Epithelial cell of esophagus (primary cell): Measurements from ENCODE around the gene ANO7.

Experiments used
- DNase-seq: peaks from one replicate; pipeline ENCODE4 v3.0.0; 2010; ENCODE audit warnings: low read depth
- H3K4me3 ChIP-seq: 2 replicates; pipeline ENCODE4 v1.5.1; 2011; ENCODE audit warnings: mild to moderate bottlenecking, low read length, control low read depth
- TF ChIP-seq, protein P1 (sequence below): IDR thresholded peaks from 2 replicates; pipeline ENCODE4 v1.5.1; 2011; ENCODE audit warnings: low read depth, mild to moderate bottlenecking, low read length, control low read depth, inconsistent platforms; ENCODE audit not compliant: insufficient read depth; ENCODE audit errors: missing control alignments

ANO7 gene

GRCh38 chr2:241149925-241150659 lies 38.4 kb upstream of the ANO7 start, which contains the start of gene PPP1R7:
PPP1R7 (plus strand) TSS chr2:241150467; CDS start chr2:241150496, 29 bp downstream.
- peak; percentile 98 for DNase-seq
- TF ChIP-seq, protein P1, sequence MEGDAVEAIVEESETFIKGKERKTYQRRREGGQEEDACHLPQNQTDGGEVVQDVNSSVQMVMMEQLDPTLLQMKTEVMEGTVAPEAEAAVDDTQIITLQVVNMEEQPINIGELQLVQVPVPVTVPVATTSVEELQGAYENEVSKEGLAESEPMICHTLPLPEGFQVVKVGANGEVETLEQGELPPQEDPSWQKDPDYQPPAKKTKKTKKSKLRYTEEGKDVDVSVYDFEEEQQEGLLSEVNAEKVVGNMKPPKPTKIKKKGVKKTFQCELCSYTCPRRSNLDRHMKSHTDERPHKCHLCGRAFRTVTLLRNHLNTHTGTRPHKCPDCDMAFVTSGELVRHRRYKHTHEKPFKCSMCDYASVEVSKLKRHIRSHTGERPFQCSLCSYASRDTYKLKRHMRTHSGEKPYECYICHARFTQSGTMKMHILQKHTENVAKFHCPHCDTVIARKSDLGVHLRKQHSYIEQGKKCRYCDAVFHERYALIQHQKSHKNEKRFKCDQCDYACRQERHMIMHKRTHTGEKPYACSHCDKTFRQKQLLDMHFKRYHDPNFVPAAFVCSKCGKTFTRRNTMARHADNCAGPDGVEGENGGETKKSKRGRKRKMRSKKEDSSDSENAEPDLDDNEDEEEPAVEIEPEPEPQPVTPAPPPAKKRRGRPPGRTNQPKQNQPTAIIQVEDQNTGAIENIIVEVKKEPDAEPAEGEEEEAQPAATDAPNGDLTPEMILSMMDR = no peak
- peak within 1 kb of the TSS; percentile 75 for H3K4me3 ChIP-seq

DNA sequence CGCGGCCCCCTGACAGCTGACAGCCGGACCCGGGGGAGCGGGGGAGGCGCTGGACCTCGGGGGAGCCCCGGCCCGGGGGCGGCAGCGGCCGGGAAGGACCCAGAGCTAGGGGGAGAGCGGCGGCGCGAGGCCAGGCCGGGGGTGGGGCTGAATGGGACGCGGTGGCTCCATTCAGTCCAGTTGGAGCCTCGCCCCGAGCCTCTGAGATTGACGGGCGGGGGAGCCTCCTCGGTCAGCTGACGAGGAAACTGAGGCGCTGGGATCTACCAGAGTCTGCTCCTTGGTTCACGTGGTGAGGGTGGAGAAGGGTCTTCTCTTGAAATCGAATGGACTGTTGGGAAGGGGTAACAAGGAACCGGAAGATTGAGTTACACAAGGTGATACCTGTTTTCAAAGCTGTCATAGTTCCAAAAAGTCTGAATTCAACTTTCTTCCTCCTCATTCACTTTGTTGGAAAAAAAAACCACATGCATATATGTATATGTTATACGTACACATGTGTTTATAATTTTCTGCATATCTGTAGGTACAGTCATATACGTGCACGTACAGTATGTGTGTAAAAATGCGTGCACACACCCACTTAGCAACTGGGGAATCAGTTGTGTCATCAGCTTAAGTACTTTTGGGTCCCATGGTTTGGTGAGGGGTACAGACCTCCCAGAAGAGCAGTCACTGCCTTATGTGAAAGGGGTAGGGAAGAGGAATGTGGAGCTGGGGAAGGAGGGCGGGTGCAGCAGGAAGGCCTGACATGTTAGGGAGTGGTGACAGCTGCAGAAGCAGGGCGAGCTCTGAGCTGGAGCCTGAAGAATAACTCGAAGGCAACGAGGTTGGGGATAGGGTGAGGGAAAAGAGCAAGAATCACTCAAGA lies 37.6 kb upstream of the ANO7 start:
- DNase-seq = peak; percentile 27
- TF ChIP-seq, protein P1 = no peak
- H3K4me3 ChIP-seq = peak overlapping the region; percentile 75

DNA sequence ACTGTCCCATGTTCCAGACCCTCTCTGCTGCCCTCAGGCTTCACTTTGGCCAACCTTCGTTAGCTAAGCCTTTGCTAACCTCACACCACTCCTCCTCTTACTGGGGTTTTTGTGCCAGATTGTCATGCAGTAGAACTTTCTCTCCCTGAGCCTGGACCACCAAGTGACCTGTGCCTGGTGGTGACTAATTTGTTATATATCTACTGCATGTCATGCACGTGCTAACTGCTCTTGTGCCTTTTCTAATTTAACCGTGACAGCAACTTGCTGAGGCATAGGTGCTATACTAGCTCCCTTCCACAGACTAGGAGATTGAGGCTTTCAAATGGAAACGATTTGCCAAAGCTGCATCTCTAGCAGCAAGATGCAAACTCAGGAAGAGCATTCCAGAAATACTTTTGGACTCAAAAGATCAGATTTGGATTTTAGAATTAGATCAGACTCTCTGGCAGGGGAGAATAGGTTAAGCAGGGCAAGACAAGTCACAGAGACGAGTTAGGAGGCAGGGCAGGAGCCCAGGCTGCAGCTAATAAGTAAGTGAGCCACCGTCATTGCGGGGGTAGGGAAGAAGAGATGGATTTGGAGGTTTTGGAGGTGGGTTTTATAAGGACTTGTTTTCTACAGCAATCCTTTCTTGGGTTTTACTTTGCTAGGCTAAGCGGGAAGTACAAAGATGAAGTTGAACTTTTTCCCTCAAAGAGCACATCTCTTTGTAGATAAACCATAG lies 36.4 kb upstream of the ANO7 start:
- no peak overlapping the region for H3K4me3 ChIP-seq
- DNase-seq = no peak
- TF ChIP-seq, protein P1 = no peak

DNA sequence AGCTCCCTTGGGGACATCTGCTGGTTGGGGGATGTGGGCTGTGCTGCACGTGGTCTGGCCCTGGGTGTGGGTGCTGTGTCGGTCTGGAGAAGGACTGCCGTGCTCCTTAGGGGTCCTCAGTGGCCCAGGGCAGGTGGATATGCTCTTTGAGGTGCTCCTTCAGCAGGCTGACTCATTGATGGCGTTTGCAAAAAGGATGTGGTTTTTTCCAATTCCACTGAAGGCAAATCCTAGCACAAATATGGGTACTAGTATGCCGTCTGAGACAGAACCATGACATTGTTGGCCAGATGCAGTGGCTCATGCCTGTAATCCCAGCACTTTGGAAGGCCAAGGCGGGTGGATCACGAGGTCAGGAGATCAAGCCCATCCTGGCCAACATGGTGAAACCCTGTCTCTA lies 34.9 kb upstream of the ANO7 start:
- H3K4me3 ChIP-seq = no peak overlapping the region
- TF ChIP-seq, protein P1 = no peak
- no peak for DNase-seq

GRCh38 chr2:241154915-241155314 lies 33.6 kb upstream of the ANO7 start:
- H3K4me3 ChIP-seq = no peak overlapping the region
- TF ChIP-seq, protein P1 = no peak
- DNase-seq = no peak

DNA sequence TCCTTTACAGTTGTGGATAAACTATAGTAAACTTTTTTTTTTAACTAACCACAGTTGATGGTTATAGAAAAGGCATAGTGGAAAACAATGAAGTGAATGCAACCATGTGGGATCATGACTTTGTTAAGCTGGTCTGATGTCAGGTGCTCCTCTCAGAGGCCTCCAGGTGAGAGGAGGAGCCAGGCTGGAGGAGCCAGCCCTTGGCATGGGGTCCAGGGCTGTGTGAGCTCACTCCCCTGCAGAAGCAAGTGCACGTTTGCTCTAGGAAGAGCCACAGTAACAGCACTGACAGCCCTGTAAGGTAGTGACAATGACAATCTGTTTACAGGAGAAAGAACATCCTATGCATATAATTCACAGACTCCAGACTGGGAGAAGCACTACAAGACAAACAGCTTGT lies 32.5 kb upstream of the ANO7 start:
- H3K4me3 ChIP-seq = no peak overlapping the region
- no peak for DNase-seq
- TF ChIP-seq, protein P1 = no peak
